ENCODE data around the gene SMURF1.

SMURF1 gene

GRCh38 chr7:98997846-98998245 lies 146.1 kb downstream of the SMURF1 start:
- DNase-seq (ENCODE audit: extremely low read depth, low read depth) = no peak
- no peak for TF ChIP-seq CTCF (IDR thresholded peaks at IDR 0.05; ENCODE audit: low read depth, low read length)

DNA sequence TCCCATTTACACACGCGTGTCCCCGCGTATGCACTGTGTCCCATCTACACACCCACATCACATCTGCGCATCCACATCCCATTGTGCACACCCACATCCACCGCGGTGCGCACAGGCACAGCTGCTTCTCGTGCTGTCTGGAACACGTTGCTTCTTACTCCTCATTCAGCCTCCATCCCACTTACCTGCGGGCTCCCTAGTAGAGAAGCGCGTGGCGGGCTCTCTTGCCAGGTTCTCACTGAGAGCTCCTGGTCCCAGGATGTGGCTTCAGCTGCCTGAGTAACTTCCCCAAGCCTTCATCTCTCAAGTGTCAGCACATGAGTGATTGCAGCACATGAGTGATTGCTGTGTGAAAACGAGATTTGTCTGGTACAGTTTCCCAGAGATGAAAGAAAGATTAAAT lies 147.8 kb downstream of the SMURF1 start:
- TF ChIP-seq CTCF (IDR thresholded peaks at IDR 0.05; ENCODE audit: low read depth, low read length) = no peak
- DNase-seq (ENCODE audit: extremely low read depth, low read depth) = no peak

- no peak for DNase-seq (ENCODE audit: extremely low read depth, low read depth)
- no peak for TF ChIP-seq CTCF (IDR thresholded peaks at IDR 0.05; ENCODE audit: low read depth, low read length)
Measured at GRCh38 chr7:98995523-98996149, 148.3 kb downstream of the SMURF1 start.

DNA sequence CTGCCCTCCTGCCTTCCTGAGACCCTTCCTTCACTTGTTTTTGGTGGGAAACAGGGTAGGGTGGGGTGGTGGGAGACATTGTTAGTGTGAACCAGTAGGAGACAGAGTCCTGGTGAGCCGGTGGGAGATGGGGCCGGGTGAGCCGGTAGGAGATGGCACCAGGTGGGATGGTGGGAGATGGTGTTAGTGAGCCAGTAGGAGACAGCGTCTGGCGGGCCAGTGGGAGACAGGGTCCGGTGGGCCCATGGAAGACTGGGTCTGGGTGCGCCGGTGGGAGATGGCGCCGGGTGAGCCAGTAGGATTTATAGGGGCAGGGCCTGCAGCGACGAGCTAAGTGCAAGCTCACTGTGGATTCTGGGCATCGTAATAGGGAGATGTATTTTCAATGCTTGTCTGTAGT lies 148.8 kb downstream of the SMURF1 start:
- DNase-seq (ENCODE audit: extremely low read depth, low read depth) = no peak

DNA sequence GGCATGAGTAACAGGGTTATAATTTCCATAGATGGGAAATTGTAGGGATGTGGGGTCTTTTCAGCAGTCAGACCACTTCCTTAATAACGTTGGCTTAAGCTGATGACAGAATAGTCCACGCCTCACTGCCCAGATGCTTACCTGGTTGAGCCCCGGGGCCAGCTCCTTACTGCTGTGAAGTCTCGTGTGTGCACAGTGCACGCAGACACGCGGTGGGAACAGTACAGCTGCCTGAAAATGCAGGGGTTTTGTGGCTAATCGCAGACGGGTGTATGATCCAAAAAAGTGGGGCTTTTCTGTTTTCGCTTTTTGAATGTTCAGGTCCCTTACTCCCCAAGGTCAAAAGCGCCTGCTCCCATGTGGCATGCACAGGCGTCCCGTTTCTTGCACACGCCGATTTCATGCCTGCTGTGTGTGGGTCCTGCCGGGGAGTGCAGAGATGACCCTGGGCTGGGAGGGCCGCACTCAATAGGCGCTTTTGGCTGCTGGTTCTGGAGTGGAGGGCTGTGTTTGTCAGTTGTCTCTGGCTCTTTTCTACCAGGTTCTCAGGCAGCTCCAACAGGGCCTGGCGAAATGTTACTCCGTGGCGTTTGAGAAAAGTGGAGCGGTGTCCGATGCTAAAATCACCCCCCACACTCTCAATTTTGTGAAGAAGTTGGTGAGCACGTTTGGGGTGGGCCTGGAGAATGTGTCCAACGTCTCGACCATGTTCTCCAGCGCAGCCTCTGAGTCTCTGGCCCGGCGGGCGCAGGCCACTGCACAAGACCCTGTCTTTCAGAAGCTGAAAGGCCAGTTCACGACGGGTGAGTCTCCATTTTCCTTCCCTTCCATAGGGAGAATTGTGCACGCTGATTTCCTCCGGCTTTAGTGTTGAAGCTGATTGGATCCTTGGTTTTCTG lies 149.6 kb downstream of the SMURF1 start:
- DNase-seq (ENCODE audit: extremely low read depth, low read depth) = no peak
- TF ChIP-seq CTCF (IDR thresholded peaks at IDR 0.05; ENCODE audit: low read depth, low read length) = no peak

More for the DNA sequence above, 148.8 kb downstream of the SMURF1 start:
- no peak for TF ChIP-seq CTCF (IDR thresholded peaks at IDR 0.05; ENCODE audit: low read depth, low read length)

DNA sequence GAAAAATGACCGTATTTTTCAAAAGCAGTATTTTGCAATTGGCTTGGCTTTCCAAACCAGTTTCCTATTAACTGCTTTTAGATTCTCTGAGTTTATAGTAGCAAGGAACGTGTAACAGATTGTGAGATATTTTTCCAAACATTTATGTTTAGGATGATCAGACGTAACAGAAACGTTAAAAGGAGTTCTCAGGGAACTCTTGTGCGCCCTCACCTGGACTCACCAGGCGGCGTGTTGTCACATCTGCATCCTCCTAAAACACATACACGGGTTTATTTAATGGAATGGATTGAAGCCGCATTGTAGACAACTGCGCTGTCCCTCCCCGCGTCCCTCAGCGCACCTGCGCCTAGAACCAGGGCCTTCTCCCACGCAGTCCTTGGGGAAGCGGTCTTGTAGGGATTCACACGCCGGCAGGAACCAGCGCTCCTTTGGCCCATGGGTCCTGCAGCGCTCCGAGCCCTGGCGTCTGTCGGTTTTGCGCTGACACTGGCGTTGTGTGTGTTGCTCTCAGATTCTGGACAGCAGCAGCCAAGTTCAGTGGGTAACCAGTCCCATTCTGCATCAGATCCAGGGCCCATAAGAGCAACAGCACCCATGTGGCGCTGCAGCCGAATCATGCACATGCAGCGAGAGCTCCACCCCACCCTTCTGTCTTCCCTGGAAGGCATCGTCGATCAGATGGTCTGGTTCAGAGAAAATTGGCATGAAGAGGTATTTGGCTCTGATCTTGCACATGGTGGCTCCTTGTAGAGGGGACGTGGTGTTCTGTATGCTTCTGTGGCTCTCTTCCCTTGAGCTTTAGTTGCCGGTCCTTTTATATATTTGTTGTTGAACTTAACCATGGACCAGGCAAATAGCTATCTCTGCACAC lies 150.6 kb downstream of the SMURF1 start:
- DNase-seq (ENCODE audit: extremely low read depth, low read depth) = no peak
- TF ChIP-seq CTCF (IDR thresholded peaks at IDR 0.05; ENCODE audit: low read depth, low read length) = no peak
